Cerebellar nuclear complex (tissue), 1 donor: ENCODE results near the gene GP1BB.

Experiments
- DNase-seq, 2 experiments: peaks; one replicate each; lab custom pipeline; 2025; lab: John Stamatoyannopoulos, UW

GP1BB gene

GRCh38 chr22:19742160-19743066, 19.1 kb downstream of the GP1BB start:
- no peak for DNase-seq

- no peak for DNase-seq
Observed at GRCh38 chr22:19743081-19743480, 19.7 kb downstream of the GP1BB start.

GRCh38 chr22:19743651-19744050, 20.3 kb downstream of the GP1BB start:
- no peak for DNase-seq

GRCh38 chr22:19744350-19745006, 21.1 kb downstream of the GP1BB start:
- no peak for DNase-seq

- no peak for DNase-seq
Observed at GRCh38 chr22:19745155-19746101, 22.1 kb downstream of the GP1BB start.

- no peak for DNase-seq
Observed at GRCh38 chr22:19746726-19747125, 23.4 kb downstream of the GP1BB start.

- DNase-seq: no peak
Observed at GRCh38 chr22:19747551-19747950, 24.2 kb downstream of the GP1BB start.

- no peak for DNase-seq
Observed at GRCh38 chr22:19748139-19748538, 24.8 kb downstream of the GP1BB start.

- DNase-seq: no peak
Observed at GRCh38 chr22:19748991-19749664, 25.8 kb downstream of the GP1BB start.

- DNase-seq: no peak
Observed at GRCh38 chr22:19749876-19750275, 26.5 kb downstream of the GP1BB start.

- no peak for DNase-seq
Observed at GRCh38 chr22:19750507-19751490, 27.5 kb downstream of the GP1BB start.

GRCh38 chr22:19751497-19752245, 28.3 kb downstream of the GP1BB start:
- no peak for DNase-seq

- no peak for DNase-seq
Observed at GRCh38 chr22:19753090-19753842, 29.9 kb downstream of the GP1BB start.

- DNase-seq: no peak
Observed at GRCh38 chr22:19753996-19754700, 30.8 kb downstream of the GP1BB start.

GRCh38 chr22:19754701-19755144, 31.4 kb downstream of the GP1BB start:
- DNase-seq: no peak

- DNase-seq: no peak
Observed at GRCh38 chr22:19755145-19755710, 31.9 kb downstream of the GP1BB start.

- DNase-seq: no peak
Observed at GRCh38 chr22:19755722-19756287, 32.5 kb downstream of the GP1BB start.
